Mucosa of stomach (tissue), 1 donor: ENCODE data around the gene SMAP2.
A peak's percentile ranks its signal among the peaks of the same experiment; 100 is the strongest.

Experiments
- H3K27me3 ChIP-seq: one replicate; pipeline ENCODE4 v1.7.0; 2013; ENCODE audit warnings: mild to moderate bottlenecking, low read length; ENCODE audit not compliant: control insufficient read depth, insufficient read depth
- H3K36me3 ChIP-seq: one replicate; pipeline ENCODE4 v1.7.0; 2013; ENCODE audit warnings: low read length; ENCODE audit not compliant: control insufficient read depth, insufficient read depth
- H3K4me1 ChIP-seq: one replicate; pipeline ENCODE4 v1.7.0; 2013; ENCODE audit warnings: mild to moderate bottlenecking, low read length; ENCODE audit not compliant: control insufficient read depth, insufficient read depth
- H3K4me3 ChIP-seq: one replicate; pipeline ENCODE4 v1.7.0; 2013; ENCODE audit warnings: low read length
- H3K9ac ChIP-seq: one replicate; pipeline ENCODE4 v1.7.0; 2013; ENCODE audit warnings: mild to moderate bottlenecking, low read length, moderate library complexity
- H3K9me3 ChIP-seq: one replicate; pipeline ENCODE4 v1.7.0; 2013; ENCODE audit warnings: mild to moderate bottlenecking, low read length, moderate library complexity; ENCODE audit not compliant: control insufficient read depth
- donor health status: Pancreatic carcinoma.

SMAP2 gene

DNA sequence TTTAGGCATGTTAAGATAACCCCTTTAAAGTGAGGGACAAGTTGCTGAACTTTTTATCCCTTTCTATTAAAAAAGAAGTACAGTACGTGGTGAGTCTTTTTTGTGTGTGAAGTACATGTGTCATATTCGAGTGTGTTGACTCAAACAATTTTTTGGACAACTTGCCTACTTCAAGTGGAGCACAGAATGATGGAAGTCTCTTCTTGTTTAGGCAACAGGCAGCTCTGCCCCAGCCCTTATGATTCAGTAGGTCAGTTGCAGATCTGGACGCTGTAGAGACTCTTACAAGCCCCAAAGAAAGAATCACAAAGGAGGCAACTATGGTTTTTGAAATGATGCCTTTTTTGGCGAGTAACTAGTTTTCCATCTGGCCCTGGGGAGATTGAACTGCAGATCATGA lies 62.3 kb downstream of the SMAP2 start:
- Histone ChIP-seq H3K36me3 (no peaks in the 10 kb centered on the region), H3K27me3 (no peaks in the 10 kb centered on the region), H3K4me1 (no peaks in the 10 kb centered on the region), H3K9me3 (no peaks in the 10 kb centered on the region), H3K9ac (no peak overlapping the region), H3K4me3 (no peak overlapping the region)

DNA sequence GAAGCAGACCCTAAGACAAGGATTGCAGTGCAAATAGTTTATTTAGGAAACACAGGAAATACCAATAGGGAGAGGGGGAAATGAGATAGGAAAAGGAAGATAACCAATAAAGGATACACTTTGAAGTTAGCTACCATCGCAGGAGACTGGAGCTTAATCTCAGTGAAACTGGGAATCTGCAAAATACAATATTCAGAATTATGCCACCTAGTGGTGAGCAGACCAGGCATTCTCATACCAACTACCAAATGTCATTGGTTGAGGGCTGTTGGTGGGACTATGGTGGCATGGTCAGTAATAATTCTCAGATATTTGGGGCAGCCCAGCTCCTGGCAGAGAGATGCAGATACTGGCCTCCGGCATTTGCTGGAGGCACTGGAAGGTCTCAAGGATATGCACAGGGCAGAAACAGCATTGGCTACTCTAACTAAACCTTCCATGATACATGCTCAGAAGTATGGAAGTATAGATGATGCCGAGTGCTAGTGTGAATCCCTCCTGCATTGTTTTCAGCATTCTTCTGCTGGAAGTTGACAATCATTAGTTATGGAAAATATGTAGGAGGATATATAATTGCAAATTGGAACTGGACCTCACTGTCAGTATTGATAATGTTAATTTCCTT lies 65.0 kb downstream of the SMAP2 start:
- H3K9ac ChIP-seq = no peak overlapping the region
- H3K27me3 ChIP-seq = no peaks in the 10 kb centered on the region
- no peaks in the 10 kb centered on the region for H3K36me3 ChIP-seq
- H3K4me3 ChIP-seq = no peak overlapping the region
- H3K4me1 ChIP-seq = no peaks in the 10 kb centered on the region
- H3K9me3 ChIP-seq = no peaks in the 10 kb centered on the region

GRCh38 chr1:40439247-40439646 lies 65.7 kb downstream of the SMAP2 start:
- no peaks in the 10 kb centered on the region for H3K9me3 ChIP-seq
- H3K36me3 ChIP-seq = no peaks in the 10 kb centered on the region
- H3K4me1 ChIP-seq = no peaks in the 10 kb centered on the region
- H3K27me3 ChIP-seq = no peaks in the 10 kb centered on the region
- no peak overlapping the region for H3K9ac ChIP-seq
- no peak overlapping the region for H3K4me3 ChIP-seq

DNA sequence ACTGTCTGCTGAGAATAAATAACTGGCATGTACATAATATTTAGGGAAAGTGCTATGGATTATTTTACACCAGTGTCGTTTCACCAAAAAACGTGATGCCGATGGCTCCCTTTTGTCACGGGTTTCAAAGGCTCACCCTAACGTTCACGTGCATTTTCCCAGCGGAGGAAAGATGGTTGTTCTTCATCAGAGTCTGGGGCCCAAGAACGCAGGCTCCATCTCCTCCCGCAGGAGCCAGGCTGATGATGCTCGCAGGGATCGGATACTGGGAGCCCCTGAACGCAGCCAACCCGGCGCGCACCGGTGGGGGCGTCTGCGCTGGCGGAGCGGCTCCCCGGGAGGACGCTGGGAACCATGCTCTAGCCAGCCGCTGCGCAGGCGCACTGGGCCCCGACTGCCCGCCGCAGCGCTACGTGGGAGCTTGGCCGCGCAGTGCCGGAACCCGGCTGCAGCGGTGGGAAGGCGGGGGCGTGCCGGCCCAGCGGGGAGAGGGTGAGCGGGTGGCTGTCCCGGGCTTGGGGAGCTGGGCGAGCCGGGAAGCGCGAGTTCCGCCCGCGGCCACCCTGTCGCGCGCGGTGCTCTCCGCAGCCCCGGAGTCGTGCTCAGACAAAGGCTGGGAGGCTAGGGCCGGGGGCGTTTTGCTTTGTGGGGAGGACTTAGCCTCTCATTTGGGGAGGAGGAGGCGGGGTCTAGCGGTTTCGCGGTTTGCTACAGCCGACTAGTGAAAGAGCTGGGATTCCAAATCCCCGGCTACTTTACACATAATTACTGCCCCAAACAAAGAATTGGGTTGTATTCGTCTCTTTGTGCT lies 76.4 kb downstream of the SMAP2 start, which contains the start of gene ZFP69B:
Gene ZFP69B (plus strand): TSS at position 793 of the 811 bp plus-strand sequence. CDS start 486 bp downstream, outside the sequence.
- H3K4me1 ChIP-seq = no peaks in the 10 kb centered on the region
- H3K27me3 ChIP-seq = no peaks in the 10 kb centered on the region
- peak within 1 kb of the TSS; percentile 60 for H3K9ac ChIP-seq
- no peaks in the 10 kb centered on the region for H3K9me3 ChIP-seq
- H3K36me3 ChIP-seq = no peaks in the 10 kb centered on the region
- H3K4me3 ChIP-seq = peak within 1 kb of the TSS; percentile 62

DNA sequence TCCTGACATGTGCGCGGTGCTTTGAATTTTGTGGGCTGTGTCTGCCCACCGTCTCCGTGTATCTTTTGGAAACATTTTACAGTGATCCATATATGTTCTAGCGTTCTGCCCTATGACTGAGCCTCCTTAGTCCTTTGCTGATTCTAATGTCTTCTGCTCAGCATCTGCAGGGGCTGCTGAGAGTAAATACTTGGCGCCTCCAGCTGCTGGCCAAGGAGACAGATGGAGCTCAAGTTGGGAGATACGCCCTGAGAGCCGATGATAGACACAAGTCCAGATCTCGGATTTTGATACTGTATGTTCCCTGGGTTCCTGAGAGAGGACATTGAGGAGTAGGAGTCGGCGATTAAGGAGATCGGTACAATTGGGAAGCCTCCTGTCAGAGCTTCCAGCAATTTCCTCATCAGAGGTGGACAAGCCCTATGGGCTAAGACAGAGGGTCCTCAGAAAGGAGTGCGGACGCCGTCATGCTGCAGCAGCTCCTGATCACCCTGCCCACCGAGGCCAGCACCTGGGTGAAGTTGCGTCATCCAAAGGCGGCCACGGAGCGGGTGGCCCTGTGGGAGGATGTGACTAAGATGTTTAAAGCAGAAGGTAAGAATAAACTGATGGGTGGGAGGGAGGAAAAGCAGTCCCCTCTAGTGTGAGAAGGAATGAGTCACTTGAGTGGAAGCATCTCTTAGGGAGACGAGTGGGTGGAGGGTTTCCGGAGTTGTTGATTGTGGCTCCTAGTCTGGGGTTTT lies 77.1 kb downstream of the SMAP2 start:
- peak overlapping the region; percentile 62 for H3K4me3 ChIP-seq
- peak overlapping the region; percentile 60 for H3K9ac ChIP-seq
- H3K36me3 ChIP-seq = no peaks in the 10 kb centered on the region
- no peaks in the 10 kb centered on the region for H3K27me3 ChIP-seq
- H3K4me1 ChIP-seq = no peaks in the 10 kb centered on the region
- H3K9me3 ChIP-seq = no peaks in the 10 kb centered on the region

GRCh38 chr1:40451238-40451585 lies 77.7 kb downstream of the SMAP2 start:
- H3K9ac ChIP-seq = no peak overlapping the region
- peak overlapping the region; percentile 62 for H3K4me3 ChIP-seq

DNA sequence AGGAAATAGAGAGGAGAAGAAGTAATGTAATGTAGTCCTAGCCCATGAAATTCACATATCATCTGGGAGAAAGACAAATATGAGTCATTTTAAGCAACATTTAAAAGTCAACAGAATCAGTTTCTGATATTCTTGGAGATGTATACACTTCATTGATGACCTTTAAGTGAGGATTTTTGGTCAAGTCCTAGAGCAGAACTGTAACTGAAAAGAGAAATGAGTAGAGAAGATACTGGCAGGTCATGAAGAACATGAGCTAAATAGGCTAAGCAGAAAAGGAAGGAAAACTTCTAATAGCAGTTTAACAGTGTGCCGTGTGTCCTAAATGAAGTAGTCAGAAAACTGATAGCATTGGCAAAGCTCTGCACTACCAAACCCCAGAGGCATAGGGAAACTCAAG lies 81.3 kb downstream of the SMAP2 start:
- Histone ChIP-seq H3K27me3 (no peaks in the 10 kb centered on the region), H3K9ac (no peak overlapping the region), H3K9me3 (peaks cover 6% of the 10 kb centered on the region), H3K36me3 (no peaks in the 10 kb centered on the region), H3K4me3 (no peak overlapping the region), H3K4me1 (no peaks in the 10 kb centered on the region)

More at GRCh38 chr1:40451238-40451585, 77.7 kb downstream of the SMAP2 start:
- Histone ChIP-seq H3K9me3 (no peaks in the 10 kb centered on the region), H3K4me1 (no peaks in the 10 kb centered on the region), H3K27me3 (no peaks in the 10 kb centered on the region), H3K36me3 (no peaks in the 10 kb centered on the region)

- no peak overlapping the region for H3K4me3 ChIP-seq
- H3K27me3 ChIP-seq = no peaks in the 10 kb centered on the region
- H3K9ac ChIP-seq = no peak overlapping the region
- no peaks in the 10 kb centered on the region for H3K36me3 ChIP-seq
- H3K4me1 ChIP-seq = no peaks in the 10 kb centered on the region
- H3K9me3 ChIP-seq = peaks cover 35% of the 10 kb centered on the region
Observed at GRCh38 chr1:40462956-40463590, 89.5 kb downstream of the SMAP2 start.

GRCh38 chr1:40469327-40469726 lies 95.8 kb downstream of the SMAP2 start:
- H3K4me3 ChIP-seq = no peak overlapping the region
- H3K36me3 ChIP-seq = no peaks in the 10 kb centered on the region
- no peaks in the 10 kb centered on the region for H3K27me3 ChIP-seq
- peaks cover 11% of the 10 kb centered on the region for H3K9me3 ChIP-seq
- H3K9ac ChIP-seq = no peak overlapping the region
- no peaks in the 10 kb centered on the region for H3K4me1 ChIP-seq
